ENCODE results near the gene DPY19L3.

DNA sequence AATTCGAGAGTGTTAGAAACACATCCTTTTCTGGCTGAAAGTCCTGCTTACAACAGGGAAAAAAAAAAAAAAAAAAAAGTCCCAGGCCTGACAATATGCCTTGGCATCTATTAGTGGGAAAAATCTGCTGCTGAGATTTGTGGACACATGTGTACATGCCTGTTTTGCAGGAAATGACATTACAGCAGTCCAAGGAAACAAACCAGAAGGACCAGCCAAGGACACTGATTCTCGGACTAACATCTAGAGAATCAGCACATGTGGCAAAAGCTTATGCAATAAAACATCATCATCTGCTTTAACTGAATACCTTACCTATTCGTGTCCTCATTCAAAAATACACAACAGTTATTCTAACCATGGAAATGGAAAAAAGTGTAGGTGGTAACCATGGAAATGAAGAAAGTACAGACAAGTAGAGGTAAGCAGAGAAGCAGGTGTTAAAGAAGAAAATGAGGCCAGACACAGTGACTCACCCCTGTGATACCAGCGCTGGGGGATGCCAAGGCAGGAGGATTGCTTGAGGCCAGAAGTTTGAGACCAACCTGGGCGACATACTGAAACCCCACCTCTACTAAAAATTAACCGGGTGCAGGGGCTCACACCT lies 9.4 kb upstream of the DPY19L3 start:
- TF ChIP-seq CTCF (IDR thresholded peaks at IDR 0.05), result no peak
- no peak for TF ChIP-seq POLR2A (IDR thresholded peaks at IDR 0.05)
